Hippocampal formation (tissue), 2 donors: ENCODE data around the gene KRTAP10-5.
"Not testable (repeated sequence)": the region's sequence is repeated elsewhere in the genome, so short reads cannot be mapped to it uniquely, and the experiment has no call there.

Experiments used
- DNase-seq, 2 donors: peaks; one replicate each; lab custom pipeline; 2025; lab: John Stamatoyannopoulos, UW

Gene KRTAP10-5

DNA sequence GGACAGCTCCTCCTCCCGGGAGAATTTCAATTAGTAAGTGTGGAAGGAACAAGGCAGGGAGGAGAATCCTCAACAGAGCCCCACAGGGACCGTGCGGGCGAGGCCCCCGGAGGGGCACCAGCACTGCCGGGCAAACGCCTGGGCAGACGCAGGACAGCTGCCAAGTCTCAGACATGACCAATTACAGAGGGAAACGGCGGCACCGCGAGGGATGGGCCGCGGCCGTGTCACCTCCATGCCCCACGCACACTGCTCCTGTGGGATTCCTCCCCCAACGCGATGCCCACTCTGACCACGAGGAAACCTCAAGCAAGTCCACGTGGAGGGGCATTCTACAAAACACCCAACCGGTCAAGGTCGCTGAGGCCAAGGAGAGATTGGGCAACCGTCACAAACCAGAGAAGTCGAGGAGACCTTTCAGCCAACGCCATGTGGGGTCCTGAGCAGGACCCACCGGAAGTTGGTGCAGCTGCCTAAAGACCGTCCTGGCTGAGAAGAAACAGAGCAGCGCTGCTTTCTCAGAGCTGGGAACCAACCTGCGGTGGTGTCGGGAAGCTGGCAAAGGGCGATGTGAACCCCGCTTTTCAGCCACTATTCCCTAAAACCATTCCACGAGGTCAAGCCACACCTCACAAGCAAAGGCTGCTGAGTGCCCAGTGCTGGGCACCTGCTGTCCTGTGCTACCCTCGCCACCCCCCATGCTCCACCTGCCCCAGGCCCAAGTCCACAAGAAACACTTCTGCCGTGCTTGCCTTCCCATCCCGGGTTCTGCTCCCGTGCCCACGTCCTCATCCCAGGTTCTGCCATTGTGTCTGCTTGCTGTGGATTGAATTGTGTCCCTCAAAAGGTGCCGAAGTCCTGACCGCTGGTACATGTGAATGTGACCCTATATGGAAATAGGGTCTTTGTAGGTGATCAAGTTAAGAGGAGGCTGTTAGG is 8.3 kb downstream of the KRTAP10-5 start:
- DNase-seq, result no peak

DNA sequence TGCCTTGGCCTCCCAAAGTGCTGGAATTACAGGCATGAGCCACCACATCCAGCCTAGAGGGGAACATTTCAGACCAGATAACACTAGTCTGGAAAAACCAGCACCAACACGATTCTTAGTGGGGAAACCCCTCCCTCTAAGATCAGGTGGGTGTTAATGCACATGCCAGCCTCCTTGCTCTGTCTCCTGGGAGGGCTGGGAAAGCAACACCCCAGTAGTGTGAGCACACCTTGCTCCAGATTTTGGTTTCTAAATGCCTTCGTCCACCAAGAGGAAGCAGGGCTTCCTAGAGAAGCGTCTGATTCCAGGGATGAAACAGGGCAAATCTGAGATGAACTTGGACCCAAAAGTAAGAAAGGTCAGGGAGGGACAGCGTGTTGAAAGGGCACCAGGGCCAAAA is 9.1 kb downstream of the KRTAP10-5 start:
- no peak for DNase-seq

DNA sequence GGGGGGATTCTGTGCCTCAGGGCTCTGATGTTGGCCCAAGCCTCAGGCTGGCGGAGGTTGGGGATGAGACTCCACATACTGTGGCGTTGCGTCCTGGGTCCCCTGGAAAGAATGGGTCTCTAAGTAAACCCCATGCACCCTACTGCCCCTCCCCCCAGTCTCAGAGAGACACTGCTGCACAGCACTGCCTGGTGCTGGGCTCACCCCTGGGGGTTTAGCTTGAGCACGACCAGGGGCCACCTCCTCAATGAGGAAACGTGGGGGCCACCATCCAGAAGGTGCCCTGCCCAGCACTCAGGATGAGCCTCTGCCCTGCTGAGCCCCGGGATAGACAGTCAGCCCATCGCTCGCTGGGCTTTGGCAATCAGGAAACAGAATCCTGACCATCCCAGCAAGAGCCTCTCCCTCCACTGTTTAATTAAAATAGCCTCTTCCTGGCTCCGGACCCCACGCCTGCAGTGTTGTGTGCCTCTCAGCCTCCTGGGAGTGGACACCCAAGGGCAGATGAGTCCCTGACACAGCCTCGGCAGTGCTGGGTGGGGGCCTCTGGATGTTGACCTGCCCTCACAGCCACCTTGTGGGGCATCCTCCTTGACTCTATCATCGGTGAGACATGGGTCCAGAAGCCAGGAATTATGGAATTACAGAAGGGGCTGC is 10.4 kb downstream of the KRTAP10-5 start:
- DNase-seq, result no peak

DNA sequence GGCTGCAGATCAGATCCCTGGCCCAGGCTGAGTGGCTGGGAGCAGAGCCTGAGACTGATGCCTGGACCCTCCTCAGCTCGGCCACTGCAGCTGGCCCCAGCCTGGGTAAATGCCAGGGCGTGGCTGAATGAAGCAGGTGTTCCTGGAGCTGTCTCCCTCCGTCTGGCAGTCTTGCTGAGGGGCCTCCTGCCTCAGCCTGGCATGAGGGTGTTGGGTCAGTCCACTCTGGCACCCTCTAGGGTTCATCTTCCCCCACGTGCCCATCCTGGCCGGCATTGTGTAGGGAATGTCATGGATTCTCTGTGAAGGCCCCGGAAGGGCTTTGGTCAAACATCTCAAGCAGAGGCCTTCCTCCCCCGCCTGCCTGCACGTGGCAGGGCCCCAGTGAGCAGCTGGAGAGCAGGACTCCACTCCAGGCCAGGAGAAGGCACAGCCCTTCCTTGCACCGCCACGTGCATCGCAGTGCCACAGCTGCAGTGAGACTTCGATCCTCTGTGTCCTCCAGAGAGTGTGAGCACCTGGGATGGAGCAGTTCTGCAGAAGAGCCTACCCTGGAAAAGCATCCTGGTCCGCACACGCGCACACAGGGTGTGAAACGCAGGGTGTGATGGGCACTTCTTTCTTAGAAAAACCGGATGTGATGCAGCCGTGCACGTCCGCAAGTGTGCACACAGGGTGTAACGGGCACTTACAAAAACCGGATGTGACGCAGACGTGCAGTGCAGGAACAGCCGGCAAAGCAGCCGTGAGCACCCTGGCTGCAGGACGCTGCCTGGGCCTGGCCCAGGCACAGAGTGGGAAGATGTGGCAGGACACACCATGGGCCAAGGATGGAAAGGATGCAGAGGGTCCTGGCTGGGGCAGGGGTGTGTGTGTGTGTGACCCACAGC is 11.5 kb downstream of the KRTAP10-5 start:
- DNase-seq, result no peak

DNA sequence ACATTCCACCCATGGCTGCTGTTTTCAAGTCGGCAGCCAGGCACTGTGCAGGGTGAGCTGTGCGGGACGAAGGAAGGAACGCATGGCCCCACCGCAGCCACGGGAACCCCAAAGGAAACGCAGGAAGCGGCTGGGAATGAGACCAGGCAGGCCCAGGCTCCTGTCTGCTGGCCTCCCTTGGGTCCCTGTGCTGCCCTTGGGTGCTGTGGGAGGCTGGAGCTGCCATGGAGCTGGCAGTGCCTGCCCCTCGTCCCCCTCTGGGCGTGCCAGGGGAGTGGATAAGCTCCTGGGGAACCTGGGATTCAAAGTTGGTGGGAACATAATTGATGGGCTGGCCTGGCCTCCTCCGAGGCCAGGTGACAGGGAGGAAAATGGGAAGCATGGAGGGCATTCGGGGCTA is 12.1 kb downstream of the KRTAP10-5 start:
- no peak for DNase-seq

DNA sequence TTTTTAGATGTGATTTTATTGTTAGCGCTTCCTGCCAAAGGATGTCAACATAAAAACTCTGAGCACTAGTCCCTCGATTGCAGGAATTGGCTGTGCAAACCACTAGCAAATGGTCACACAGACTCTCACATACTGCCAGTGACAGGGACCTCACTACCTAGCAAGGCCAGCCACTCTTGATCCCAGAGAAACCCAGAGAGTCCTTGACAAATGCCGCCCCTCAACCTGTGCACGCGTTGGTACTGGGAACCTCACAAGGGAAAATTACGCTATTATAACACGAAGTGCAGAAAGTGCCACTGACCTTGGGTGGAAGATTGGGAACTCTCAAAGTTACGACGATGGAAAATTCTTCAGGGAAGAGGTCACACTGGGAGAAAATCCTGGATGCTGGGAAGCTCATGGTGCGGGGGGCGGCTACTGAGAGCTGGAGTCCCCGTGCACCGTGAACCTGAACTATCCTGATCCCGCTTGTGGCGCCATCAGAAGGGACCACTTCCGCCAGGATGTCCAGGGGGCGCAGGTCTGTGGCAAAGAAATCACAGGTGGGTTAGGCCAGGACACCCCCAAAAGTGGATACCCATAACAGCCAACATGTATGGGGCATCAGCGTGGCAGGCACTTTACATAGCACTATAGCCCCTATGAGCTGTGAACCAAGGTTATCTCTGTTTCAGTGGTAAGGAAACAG is 12.8 kb downstream of the KRTAP10-5 start:
- DNase-seq, result no peak

DNA sequence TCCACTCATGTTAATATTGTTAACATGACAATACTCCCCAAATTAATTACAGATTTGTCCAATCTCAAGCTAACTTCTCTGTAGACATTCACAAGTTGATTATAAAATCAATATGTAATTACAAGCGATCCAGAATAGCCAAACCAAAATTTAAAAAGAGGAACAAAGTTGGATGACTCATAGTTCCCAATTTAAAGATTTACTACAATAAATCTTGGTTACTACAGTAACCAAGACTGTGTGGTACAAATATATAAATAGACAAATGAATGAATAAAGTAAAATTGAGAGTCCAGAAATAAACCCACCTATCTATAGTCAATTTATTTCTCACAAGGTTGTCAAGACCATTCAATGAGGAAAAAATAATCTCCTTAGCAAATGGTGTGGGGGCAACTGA is 14.0 kb downstream of the KRTAP10-5 start:
- DNase-seq, result no peak

DNA sequence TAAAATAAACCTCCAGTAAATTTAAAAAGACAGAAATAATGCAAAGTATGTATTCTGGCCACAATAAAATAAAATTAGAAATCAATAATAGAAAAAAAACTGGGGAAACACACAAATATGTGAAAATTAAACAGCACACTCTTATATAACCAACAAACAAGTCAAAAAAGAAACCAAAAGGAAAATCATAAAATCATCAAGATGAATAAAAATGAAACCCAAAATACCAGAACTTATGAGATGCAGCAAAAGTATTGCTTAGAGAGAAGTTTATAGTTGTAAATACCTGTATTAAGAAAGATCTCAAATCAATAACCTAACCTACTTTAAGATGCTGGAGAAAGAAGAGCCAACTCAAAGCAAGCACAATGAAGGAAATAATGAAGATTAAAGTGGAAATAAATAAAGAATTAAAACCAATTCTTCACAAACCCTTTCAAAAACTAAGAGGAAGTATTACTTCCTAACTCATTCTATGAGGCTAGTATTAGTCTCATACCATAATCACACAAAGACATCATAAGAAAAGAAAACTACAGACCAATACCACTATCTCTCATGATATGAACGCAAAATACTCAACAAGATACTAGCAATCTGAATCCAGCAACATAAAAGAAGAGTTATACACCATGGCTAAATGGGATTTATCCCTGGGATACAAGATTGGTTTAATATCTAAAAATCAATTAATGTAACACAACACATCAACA is 15.4 kb downstream of the KRTAP10-5 start:
- no peak for DNase-seq

DNA sequence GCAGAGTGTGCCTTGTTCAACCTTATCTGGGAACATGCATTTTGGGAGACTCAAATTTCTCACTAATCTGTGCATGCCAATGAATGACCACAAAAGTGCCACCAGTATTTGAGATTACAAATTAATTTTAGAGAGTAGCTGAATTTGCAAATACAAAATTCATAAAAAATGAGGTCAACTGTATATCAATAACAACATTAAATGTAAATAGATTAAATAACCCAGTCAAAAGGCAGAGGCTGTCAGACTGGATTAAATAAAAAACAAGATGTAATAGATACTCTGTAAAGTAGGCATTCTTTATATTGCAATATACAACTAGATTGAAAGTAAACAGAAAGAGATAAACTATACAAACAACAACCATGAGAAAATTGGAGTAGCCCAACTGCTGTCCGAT is 16.3 kb downstream of the KRTAP10-5 start:
- DNase-seq, result no peak

DNA sequence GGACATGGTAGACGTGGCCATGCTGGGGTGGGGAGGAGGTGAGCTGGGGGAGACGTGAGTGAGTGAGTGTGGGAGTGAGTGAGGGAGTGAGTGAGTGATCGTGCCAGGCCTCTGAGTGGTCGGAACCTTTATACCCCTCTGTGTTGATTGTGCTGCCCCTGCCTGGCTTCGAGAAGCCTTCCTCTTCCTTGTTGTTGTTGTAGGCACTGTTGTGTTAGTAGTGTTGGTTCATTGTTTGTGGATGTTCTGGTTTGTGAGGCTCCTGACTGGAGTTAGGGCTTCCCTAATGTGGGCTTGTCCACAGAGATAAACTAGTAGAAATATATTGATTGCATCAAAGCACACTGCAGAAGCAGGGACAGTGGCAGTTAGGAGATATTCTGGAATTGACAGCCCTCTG is 21.7 kb downstream of the KRTAP10-5 start, which contains the start of gene KRTAP10-3:
TSS of gene KRTAP10-3 (minus strand) at position 101 of the 400 bp plus-strand sequence. CDS start at position 21, 80 bp downstream.
- DNase-seq, result no peak

DNA sequence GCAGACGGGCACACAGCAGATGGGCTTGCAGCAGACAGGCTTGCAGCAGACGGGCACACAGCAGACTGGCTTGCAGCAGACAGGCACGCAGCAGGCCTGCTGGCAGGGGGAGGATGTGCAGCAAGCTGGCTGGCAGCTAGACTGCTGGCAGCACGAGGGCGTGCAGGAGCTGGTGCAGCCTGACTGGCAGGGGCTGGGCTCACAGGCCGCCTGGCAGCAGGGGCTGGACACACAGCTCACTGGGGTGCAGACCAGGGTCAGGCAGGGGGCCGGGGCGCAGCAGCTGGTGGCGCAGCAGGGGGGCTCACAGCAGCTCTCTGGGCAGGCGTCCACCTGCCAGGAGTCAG is 22.1 kb downstream of the KRTAP10-5 start:
- not testable (repeated sequence) for DNase-seq

DNA sequence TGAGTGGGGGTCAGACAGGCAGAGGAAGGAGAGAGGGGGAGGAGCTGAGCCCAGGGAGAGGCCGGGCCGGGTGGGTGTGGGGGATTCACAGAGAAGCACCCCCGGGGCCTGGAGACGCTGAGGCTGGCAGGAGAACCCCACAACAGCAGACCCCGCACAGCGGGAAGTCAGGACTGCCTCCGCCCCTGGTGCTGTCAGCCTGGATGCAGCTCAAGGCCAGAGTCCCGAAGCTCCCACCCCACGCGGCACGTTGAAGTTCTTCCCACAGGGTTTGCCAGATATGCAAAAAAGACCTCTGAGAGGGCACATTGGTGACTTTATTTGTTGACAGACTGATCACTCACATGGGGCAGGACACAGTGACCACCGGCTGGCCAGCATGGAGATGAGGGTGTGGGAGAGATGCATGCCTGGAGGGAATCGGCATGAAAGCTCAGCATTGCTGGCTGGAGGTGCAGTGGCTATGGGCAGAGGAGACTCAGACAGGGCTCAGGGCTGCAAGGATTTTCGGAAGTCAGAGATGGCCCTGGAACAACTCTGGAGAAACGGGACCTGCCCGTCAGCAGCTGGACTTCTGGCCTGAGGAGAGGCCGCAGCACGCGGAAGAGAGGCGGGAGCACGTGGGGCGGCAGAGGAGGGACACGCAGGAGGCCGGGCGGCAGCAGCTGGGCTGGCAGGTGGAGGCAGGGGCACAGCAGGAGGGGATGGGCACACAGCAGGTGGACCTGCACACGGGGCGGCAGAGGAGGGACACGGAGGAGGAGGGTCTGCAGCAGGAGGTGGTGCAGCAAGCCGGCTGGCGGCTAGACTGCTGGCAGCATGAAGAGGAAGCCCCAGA is 22.7 kb downstream of the KRTAP10-5 start:
- no peak for DNase-seq

DNA sequence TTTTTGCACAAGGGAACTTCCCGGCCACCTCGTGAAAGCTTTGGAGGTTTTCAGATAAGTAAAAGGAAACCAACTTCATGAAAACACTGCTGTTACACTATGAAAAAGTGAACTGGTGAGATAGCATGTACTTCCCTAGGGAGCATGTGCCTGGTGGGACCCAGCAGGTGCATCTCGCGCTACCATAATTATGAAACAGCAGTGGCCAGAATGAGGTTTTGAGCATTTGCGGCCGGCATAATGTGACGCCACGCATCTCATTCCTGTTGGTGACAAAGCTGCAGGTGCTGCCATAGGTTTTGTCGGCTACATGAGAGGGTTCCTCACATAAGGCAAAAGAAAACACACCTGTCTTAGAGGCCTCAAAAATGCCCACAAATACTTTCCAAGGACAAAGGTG is 23.5 kb downstream of the KRTAP10-5 start:
- no peak for DNase-seq

DNA sequence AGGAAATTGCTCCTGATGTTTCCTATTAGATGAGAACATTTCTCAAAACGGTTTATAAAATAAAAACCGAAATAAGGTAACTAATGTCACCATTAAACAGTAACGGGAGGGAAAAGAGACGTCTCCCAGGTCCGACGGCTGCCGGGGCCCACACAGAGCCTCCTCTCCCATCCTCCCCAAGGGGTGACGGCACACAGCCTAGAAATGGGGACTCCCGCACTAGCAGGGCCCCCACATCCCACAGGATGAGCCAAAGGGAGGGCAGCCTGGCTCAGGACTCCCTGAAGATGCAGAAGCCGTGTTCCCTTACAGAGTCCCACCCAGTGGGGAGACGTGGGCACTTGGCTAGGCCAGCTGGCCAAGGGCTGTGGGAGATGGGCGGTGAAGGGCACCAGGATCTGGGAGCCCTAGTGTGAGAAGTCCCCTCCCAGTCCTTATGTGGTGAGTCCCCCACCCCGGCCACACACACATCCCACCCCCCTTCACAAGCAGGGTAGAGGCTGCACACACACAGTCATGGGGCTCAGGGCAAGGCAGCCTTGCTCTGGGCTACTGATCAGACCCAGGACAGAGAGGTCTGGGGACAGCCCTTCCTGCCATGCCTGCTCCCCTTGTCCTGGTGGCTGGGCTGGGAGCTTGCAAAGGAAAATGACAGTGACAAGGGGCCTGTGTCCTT is 25.1 kb downstream of the KRTAP10-5 start:
- no peak for DNase-seq

DNA sequence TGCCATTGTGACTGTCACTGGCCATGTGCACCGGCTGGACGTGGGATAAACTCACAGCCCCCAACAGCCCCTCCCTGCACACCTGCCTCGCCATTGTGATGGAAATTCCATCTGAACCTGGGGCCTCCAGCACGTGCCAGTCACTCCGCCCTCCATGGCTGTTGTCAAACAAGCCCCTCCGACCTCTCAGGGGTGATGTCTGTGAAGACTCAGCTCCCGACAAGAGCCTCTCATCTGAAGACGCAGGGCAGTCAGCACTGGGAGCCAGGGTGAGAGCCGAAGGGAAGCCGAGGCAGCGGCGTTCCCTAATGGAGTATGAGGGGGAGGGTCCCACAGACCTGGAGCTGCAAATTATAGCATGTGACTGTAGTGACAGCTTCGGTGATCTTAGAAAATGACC is 27.7 kb downstream of the KRTAP10-5 start:
- DNase-seq, result no peak

DNA sequence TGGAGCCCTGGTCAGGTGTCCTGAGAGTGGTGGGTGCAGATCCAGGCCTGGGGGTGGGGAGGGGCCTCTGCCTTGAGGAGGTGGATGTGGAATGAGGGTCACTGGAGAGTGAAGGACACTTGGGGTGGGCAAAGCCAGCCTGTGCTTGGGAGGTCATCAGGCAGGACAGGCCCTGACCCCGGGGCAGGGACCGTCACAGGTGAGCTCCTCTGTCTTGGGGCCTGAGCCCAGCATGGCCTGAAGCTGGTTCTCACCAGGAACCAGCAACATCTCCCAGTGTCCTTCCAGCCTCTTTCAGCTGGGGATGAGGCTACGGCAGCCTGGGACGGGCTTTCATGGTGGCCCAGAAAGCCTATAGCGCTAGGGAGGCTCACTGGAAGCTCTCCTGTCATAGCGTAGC is 28.3 kb downstream of the KRTAP10-5 start:
- DNase-seq, result no peak

DNA sequence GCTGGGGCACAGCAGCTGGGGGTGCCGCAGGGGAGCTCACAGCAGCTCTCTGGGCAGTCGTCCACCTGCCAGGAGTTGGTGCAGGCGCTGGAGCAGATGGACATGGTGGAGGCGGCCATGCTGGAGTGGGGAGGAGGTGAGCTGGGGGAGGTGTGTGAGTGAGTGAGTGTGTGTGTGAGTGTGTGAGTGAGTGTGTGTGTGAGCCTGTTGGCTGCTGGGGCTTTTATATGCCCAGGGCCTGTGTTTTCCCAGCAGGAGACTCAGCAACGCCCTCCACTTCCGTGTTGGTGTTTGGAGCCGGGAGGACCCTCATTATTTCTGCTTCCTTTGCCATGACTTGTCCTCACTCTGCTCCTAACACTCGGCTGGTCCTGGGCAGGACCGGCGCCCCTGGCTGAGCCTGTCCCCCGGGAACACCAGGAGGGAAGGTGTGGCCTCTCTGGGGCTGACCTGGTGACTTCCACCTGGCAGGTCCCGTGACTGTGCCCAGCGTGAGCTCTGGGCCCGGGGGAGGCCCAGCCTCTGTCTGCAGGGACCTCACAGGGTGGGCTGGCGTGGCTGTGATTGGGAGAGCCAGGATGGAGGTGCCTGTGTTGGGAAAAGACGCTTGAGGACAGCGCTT is 29.0 kb downstream of the KRTAP10-5 start, which contains the start of gene KRTAP10-2:
TSS of gene KRTAP10-2 (minus strand) at position 166 of the 622 bp plus-strand sequence. CDS start at position 119, 47 bp downstream.
- DNase-seq, result no peak

DNA sequence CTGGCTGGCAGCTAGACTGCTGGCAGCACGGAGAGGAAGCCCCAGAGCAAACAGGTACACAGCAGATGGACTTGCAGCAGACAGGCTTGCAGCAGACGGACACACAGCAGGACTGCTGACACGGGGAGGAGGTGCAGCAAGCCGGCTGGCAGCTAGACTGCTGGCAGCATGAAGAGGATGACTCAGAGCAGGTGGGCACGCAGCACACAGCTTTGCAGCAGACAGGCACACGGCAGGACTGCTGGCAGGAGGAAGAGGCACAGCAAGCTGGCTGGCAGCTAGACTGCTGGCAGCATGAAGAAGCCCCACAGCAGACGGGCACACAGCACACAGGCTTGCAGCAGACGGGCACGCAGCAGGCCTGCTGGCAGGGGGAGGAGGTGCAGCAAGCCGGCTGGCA is 29.6 kb downstream of the KRTAP10-5 start:
- no peak for DNase-seq

DNA sequence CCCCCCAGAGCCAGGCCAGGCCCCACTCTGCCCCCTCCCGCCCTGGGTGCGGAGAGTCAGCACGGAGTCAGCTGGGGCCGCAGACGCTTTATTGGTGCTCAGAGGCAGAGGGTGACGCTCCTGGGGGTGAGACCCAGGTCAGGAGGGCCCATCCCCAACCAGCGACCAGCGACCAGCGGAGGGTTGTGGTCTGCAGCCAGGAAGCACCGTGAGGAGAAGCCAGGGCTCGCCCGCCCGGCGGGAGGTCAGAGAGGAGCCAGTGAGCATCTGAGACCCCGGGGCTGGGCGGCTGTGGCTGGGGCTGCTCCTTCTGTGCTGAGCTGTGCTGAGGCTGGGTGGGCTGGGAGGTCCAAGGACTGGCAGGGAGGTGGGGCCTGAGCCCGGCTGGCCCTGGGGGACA is 30.1 kb downstream of the KRTAP10-5 start:
- not testable (repeated sequence) for DNase-seq
